Activated CD8-positive, alpha-beta T cell treated with anti-CD3 and anti-CD28 coated beads for 36 hours (primary cell): ENCODE data around the gene MAST3. TPM values are rescaled to one million over a fixed set of nuclear protein-coding genes. Genes with fewer than 3 reads are reported as not detected.
A peak's percentile ranks its signal among the peaks of the same experiment; 100 is the strongest.
"Not testable (repeated sequence)": the region's sequence is repeated elsewhere in the genome, so short reads cannot be mapped to it uniquely, and the experiment has no call there.

ENCODE experiments used
- ATAC-seq: fragments of 200-7000 bp; cut with Tn5 transposase; one replicate; pipeline ENCODE4 v1.10.0; 2021; ENCODE audit warnings: mild to moderate bottlenecking, moderate library complexity
- CTCF ChIA-PET: fragments of 350-600 bp; sonication (Branson Sonifier 250); formaldehyde crosslinking; loops from one replicate; lab custom pipeline; 2021; ENCODE audit warnings: antibody characterized with exemption; lab: Charles Lee
- POLR2A ChIA-PET: fragments of 350-600 bp; sonication (Branson Sonifier 250); formaldehyde crosslinking; loops from one replicate; lab custom pipeline; 2021; ENCODE audit warnings: antibody characterized with exemption; lab: Charles Lee
- DNase-seq: peaks from one replicate; pipeline ENCODE4 v3.0.0-alpha.2; 2020
- H3K27ac Mint-ChIP-seq: one replicate; pipeline ENCODE4 v1.8.0; 2021; ENCODE audit warnings: mild to moderate bottlenecking, mixed read lengths
- H3K27me3 Mint-ChIP-seq: one replicate; pipeline ENCODE4 v1.8.0; 2021; ENCODE audit warnings: mixed read lengths
- H3K36me3 Mint-ChIP-seq: one replicate; pipeline ENCODE4 v1.8.0; 2021; ENCODE audit warnings: low read depth, mixed read lengths
- H3K4me1 Mint-ChIP-seq: one replicate; pipeline ENCODE4 v1.8.0; 2021; ENCODE audit warnings: low read depth, mixed read lengths
- H3K4me3 Mint-ChIP-seq: one replicate; pipeline ENCODE4 v1.8.0; 2021; ENCODE audit warnings: mild to moderate bottlenecking, moderate library complexity, mixed read lengths
- H3K9me3 Mint-ChIP-seq: one replicate; pipeline ENCODE4 v1.8.0; 2021; ENCODE audit warnings: mixed read lengths
- intact Hi-C: fragments of 100-400 bp; cut with micrococcal nuclease; formaldehyde crosslinking; loops from one replicate; pipeline ENCODE4 v1.10.0; 2022
- total RNA-seq, 2 experiments: library from RNA; stranded (reverse); gene quantifications; one replicate each; pipeline ENCODE4 v1.2.3, GENCODE V29; 2021
- TF ChIP-seq, protein P1 (sequence below): fragments of 200-600 bp; IDR thresholded peaks from one replicate; pipeline ENCODE4 v1.8.0; 2022; ENCODE audit warnings: antibody characterized with exemption, mild to moderate bottlenecking

Gene MAST3
- total RNA-seq, 2 experiments from 2014 or later, result 23.1 to 23.3 TPM

DNA sequence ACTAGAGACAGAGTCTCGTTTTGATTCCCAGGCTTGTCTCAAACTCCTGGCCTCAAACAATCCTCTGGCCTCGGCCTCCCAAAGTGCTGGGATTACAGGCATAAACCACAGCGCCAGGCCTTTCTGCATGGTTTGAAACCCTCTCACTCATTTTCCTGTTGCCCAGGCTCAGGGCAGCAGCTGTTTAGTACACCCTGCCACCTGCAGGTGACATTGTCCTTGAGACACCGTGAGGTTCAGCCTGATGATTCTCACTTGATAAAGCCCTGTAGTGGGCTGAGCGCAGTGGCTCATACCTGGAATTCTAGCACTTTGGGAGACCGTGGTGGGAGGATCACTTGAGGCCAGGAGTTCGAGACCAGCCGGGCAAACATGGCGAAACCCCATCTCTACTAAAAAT, 23.4 kb upstream of the MAST3 start:
- H3K27me3 Mint-ChIP-seq, result no peaks in the 10 kb centered on the region
- POLR2A ChIA-PET, result interaction anchor here (0.7 kb wide), 1 partner anchor 16 kb away, joined by 3 read pairs; no protein-coding TSS in a partner anchor
- DNase-seq (no peak), ATAC-seq (no peak)
- no peaks in the 10 kb centered on the region for H3K9me3 Mint-ChIP-seq
- intact Hi-C loops, result no loop called here
- H3K27ac Mint-ChIP-seq, result no peak overlapping the region
- TF ChIP-seq, protein P1, sequence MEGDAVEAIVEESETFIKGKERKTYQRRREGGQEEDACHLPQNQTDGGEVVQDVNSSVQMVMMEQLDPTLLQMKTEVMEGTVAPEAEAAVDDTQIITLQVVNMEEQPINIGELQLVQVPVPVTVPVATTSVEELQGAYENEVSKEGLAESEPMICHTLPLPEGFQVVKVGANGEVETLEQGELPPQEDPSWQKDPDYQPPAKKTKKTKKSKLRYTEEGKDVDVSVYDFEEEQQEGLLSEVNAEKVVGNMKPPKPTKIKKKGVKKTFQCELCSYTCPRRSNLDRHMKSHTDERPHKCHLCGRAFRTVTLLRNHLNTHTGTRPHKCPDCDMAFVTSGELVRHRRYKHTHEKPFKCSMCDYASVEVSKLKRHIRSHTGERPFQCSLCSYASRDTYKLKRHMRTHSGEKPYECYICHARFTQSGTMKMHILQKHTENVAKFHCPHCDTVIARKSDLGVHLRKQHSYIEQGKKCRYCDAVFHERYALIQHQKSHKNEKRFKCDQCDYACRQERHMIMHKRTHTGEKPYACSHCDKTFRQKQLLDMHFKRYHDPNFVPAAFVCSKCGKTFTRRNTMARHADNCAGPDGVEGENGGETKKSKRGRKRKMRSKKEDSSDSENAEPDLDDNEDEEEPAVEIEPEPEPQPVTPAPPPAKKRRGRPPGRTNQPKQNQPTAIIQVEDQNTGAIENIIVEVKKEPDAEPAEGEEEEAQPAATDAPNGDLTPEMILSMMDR, result no peak
- peaks cover 7% of the 10 kb centered on the region for H3K4me1 Mint-ChIP-seq
- no peak overlapping the region for H3K4me3 Mint-ChIP-seq
- H3K36me3 Mint-ChIP-seq, result peaks cover 29% of the 10 kb centered on the region
- CTCF ChIA-PET, result no interaction called here

DNA sequence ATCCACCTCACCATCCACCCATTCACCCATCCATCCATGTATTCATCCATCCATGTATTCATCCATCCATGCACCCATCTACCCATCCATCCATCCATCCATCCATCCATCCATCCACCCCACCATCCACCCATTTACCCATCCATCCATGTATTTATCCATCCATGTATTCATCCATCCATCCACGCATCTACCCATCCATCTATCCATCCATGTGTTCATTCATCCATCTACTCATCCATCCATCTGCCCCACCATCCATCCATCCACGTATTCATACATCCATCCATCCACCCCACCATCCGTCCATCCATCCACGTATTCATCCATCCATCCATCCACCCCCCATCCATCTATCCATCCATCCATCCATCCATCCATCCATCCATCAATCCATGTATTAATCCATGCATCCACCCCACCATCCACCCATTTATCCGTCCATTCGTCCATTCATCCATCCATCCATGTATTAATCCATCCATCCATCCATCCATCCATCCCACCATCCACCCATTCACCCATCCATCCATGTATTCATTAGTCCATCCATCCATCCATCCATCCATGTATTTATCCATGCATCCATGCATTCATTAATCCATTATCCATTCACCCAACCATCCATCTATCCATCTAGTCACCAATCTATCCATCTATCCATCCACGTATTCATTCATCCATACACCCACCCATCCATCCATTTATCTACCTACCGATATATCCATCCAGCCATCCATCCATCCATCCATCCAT, 13.5 kb upstream of the MAST3 start:
- Mint-ChIP-seq H3K9me3 (no peaks in the 10 kb centered on the region), H3K27ac (no peak overlapping the region), H3K27me3 (no peaks in the 10 kb centered on the region), H3K36me3 (peaks cover 20% of the 10 kb centered on the region), H3K4me3 (no peak overlapping the region), H3K4me1 (peaks cover 44% of the 10 kb centered on the region)
- intact Hi-C loops, result no loop called here
- DNase-seq, result no peak
- TF ChIP-seq, protein P1, result no peak
- no peak for ATAC-seq
- POLR2A ChIA-PET, result no interaction called here
- CTCF ChIA-PET, result interaction anchor here (2.0 kb wide), 1 partner anchor 27 kb away, joined by 5 read pairs; no protein-coding TSS in a partner anchor

DNA sequence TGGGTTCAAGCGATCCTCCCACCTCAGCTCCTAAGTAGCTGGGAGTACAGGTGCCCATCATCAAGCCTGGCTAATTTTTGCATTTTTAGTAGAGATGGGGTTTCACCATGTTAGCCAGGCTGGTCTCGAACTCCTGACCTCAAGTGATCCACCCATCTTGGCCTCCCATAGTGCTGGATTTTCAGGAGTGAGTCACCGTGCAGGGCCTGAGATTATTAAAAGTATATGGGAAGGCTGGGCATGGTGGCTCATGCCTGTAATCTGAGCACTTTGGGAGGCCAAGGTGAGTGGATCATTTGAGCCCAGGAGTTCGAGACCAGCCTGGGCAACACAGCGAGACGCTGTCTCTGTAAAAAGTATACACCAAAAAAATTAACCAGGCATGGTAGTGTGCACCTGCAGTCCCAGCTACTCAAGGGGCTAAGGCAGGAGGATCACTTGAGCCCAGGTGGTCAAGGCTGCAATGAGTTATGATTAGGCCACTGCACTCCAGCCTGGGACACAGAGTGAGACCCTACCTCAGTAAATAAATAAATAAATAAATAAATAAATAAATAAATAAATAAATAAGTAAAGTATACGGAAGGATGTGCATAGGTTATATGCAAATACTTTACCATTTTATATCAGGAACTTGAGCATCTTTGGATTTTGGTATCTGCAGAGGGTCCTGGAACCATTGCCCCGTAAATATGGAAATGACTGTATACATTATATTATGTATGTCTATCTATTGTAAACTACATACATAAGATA, 11.7 kb upstream of the MAST3 start:
- ChIA-PET POLR2A (interaction anchor here (0.8 to 2.2 kb wide), 4 partner anchors 15 to 67 kb away, joined by 3 to 5 read pairs (median 4); partner anchors contain the start of gene PIK3R2), CTCF (no interaction called here)
- no peaks in the 10 kb centered on the region for H3K27me3 Mint-ChIP-seq
- peak overlapping the region; percentile 96 for H3K4me3 Mint-ChIP-seq
- peaks cover 19% of the 10 kb centered on the region for H3K36me3 Mint-ChIP-seq
- H3K9me3 Mint-ChIP-seq, result no peaks in the 10 kb centered on the region
- intact Hi-C loops, result no loop called here
- H3K27ac Mint-ChIP-seq, result peak overlapping the region; percentile 94
- ATAC-seq (no peak), DNase-seq (no peak)
- peaks cover 62% of the 10 kb centered on the region for H3K4me1 Mint-ChIP-seq
- TF ChIP-seq, protein P1, result no peak

DNA sequence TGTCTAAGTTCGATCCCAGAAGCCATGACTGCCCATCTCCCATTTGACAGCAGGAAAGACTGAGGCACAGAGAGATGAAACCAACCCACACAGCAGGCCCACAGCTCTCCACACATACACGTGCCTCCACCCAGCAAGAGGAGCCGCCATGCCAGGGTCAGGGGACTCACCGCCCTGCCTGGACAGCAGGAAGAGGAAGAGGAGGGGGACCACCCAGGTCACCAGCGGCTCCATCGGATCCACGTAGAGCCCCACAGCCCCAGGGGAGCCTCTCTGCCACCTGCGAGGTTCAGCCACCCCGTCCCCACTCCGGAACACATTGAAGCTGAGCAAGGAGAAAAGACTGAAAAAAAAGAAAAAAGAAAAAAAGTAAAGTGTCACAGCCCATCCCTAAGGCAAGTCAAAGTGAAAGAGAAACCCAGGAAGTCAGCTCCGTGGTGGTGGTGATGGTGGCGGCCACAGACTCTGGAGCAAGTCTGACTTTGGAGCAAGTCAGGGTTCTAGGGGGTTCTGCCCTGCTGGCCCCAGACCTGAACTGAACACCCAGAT, 10.9 kb upstream of the MAST3 start, which contains the start of gene IL12RB1:
IL12RB1 (minus strand) TSS at position 345 of the 549 bp plus-strand sequence; CDS start at position 234, 111 bp downstream.
- TF ChIP-seq, protein P1, result no peak
- intact Hi-C loops, result no loop called here
- Mint-ChIP-seq H3K4me3 (peak within 1 kb of the TSS; percentile 96), H3K27me3 (no peaks in the 10 kb centered on the region), H3K9me3 (no peaks in the 10 kb centered on the region), H3K36me3 (peaks cover 19% of the 10 kb centered on the region), H3K4me1 (peaks cover 68% of the 10 kb centered on the region), H3K27ac (peak within 1 kb of the TSS; percentile 94)
- ChIA-PET POLR2A (interaction anchor here (0.5 to 2.2 kb wide), 12 partner anchors 12 to 625 kb away, joined by 3 to 7 read pairs (median 4); partner anchors contain the start of genes MAST3 and PIK3R2), CTCF (interaction anchor here (0.6 to 1.5 kb wide), 5 partner anchors 11 to 84 kb away, joined by 3 to 5 read pairs (median 4); partner anchors contain the start of gene MAST3)
- ATAC-seq (peak; percentile 34), DNase-seq (peak; percentile 83)

DNA sequence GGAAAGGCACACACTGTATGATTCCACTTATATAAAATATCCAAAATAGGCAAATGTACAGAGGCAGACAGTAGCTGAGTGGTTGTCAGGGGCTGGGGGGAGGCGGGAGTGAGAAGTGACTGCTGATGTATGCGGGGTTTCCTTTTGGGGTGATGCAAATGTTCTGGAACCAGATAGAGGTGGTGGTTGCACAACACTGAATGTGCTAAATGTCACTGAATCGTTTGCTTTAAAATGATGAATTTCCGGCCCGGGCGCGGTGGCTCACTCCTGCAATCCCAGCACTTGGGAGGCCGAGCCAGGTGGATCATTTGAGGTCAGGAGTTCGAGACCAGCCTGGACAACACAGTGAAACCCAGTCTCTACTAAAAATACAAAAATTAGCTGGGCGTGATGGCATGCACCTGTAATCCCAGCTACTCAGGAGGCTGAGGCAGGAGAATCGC, 8.5 kb upstream of the MAST3 start:
- POLR2A ChIA-PET, result interaction anchor here (0.7 to 3.0 kb wide), 8 partner anchors 9 to 88 kb away, joined by 3 to 14 read pairs (median 3); partner anchors contain the start of genes ARRDC2 and MAST3
- DNase-seq, result peak; percentile 92

More for the DNA sequence above, 8.5 kb upstream of the MAST3 start:
- Mint-ChIP-seq H3K4me1 (peaks cover 74% of the 10 kb centered on the region), H3K27ac (peak overlapping the region; percentile 94), H3K4me3 (peak overlapping the region; percentile 52)
- peak; percentile 69 for ATAC-seq
- H3K27me3 Mint-ChIP-seq, H3K36me3 Mint-ChIP-seq, intact Hi-C loops, H3K9me3 Mint-ChIP-seq: not testable (repeated sequence)
- CTCF ChIA-PET, result interaction anchor here (1.1 to 1.6 kb wide), 6 partner anchors 9 to 79 kb away, joined by 3 to 4 read pairs (median 3); partner anchors contain the start of gene MAST3
